Uterus (tissue), 4 donors: Measurements from ENCODE around the gene GUCY2F. TPM values are rescaled to one million over a fixed set of nuclear protein-coding genes. Genes with fewer than 3 reads are reported as not detected.

ENCODE experiments used
- DNase-seq, 2 donors: peaks; one replicate each; pipeline ENCODE4 v3.0.0-alpha.2; 2019 to 2020
- H3K27ac ChIP-seq, 2 donors: fragments of 200-600 bp; sonication (generic); 1 replicate in 1 of 2; 2 replicates in 1 of 2; pipeline ENCODE4 v1.5.1; 2016 to 2018
- H3K27me3 ChIP-seq, 2 donors: fragments of 200-600 bp; sonication (generic); one replicate each; pipeline ENCODE4 v1.5.1; 2018 to 2019; ENCODE audit warnings: control low read depth in 1 of 2
- H3K36me3 ChIP-seq, 2 donors: fragments of 200-600 bp; sonication (generic); one replicate each; pipeline ENCODE4 v1.5.1; 2019; ENCODE audit warnings: control low read depth in 1 of 2
- H3K4me1 ChIP-seq, 2 donors: fragments of 200-600 bp; sonication (generic); one replicate each; pipeline ENCODE4 v1.5.1; 2018 to 2019; ENCODE audit warnings: control low read depth in 1 of 2
- H3K4me3 ChIP-seq, 2 donors: fragments of 200-600 bp; sonication (generic); 1 replicate in 1 of 2; 2 replicates in 1 of 2; pipeline ENCODE4 v1.5.1; 2018 to 2019; ENCODE audit warnings: mild to moderate bottlenecking in 1 of 2
- H3K9me3 ChIP-seq, 2 donors: fragments of 200-600 bp; sonication (generic); one replicate each; pipeline ENCODE4 v1.5.1; 2019; ENCODE audit warnings: control low read depth in 1 of 2
- POLR2A ChIP-seq, 2 donors: fragments of 450-650 bp; IDR thresholded peaks; one replicate each; pipeline ENCODE4 v1.6.1; 2016; ENCODE audit warnings: antibody characterized with exemption in 2 of 2, mild to moderate bottlenecking in 1 of 2, moderate library complexity in 1 of 2
- intact Hi-C: fragments of 100-400 bp; cut with DNase I; formaldehyde crosslinking; loops from one replicate; pipeline ENCODE4 v1.15.1; 2023; ENCODE audit warnings: low total_unique reads
- total RNA-seq, 4 donors: library from RNA; depleted of rRNA in 3 of 4; stranded (reverse); fragments of >200 nt in 3 of 4; gene quantifications; one replicate each; pipeline versions ENCODE4 v1.1.0 to v1.2.4, GENCODE V29; 2014 to 2023
- TF ChIP-seq, protein P1 (sequence below), 4 experiments: fragments of 200-600 bp in 2 of 4; fragments of 450-650 bp in 2 of 4; sonication (generic) in 2 of 4; IDR thresholded peaks; one replicate each; pipeline ENCODE4 v1.5.1; 2016 to 2019; ENCODE audit warnings: antibody characterized with exemption in 4 of 4, mild to moderate bottlenecking in 2 of 4, moderate library complexity in 1 of 4
- donor health status: DM: yes; HTN: yes; CAD: no.

Gene GUCY2F
- total RNA-seq, 4 donors from 2014 or later: 0.14 TPM; not detected in 3

DNA sequence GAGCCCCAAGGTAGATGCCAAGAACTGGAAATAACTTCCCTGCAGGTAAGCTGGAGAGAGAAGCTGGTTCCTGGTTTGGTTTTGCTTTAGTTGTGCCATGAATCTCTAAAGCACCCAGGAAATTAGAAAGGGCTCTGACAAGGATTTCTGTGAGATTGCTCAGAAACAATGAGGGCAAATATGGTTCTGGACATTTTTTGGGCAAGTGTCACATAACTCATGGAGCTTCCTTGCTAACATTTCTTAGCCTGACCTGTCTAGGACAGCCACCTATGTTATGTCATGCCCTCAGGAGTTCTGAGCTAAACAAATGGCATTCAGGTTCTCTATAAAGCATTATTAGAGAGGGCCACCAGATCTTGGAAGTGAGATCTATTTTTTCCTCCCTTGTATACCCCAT lies 131.8 kb downstream of the GUCY2F start:
- H3K4me1 ChIP-seq: no peaks in the 10 kb centered on the region
- DNase-seq: no peak
- no peaks in the 10 kb centered on the region for H3K27me3 ChIP-seq
- intact Hi-C loops: no loop called here
- H3K36me3 ChIP-seq: no peaks in the 10 kb centered on the region
- H3K27ac ChIP-seq: no peak overlapping the region
- no peaks in the 10 kb centered on the region for H3K9me3 ChIP-seq
- H3K4me3 ChIP-seq: no peak overlapping the region
- TF ChIP-seq POLR2A (IDR thresholded peaks at IDR 0.05): no peak
- TF ChIP-seq, protein P1, sequence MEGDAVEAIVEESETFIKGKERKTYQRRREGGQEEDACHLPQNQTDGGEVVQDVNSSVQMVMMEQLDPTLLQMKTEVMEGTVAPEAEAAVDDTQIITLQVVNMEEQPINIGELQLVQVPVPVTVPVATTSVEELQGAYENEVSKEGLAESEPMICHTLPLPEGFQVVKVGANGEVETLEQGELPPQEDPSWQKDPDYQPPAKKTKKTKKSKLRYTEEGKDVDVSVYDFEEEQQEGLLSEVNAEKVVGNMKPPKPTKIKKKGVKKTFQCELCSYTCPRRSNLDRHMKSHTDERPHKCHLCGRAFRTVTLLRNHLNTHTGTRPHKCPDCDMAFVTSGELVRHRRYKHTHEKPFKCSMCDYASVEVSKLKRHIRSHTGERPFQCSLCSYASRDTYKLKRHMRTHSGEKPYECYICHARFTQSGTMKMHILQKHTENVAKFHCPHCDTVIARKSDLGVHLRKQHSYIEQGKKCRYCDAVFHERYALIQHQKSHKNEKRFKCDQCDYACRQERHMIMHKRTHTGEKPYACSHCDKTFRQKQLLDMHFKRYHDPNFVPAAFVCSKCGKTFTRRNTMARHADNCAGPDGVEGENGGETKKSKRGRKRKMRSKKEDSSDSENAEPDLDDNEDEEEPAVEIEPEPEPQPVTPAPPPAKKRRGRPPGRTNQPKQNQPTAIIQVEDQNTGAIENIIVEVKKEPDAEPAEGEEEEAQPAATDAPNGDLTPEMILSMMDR (IDR thresholded peaks at IDR 0.05): no peak

DNA sequence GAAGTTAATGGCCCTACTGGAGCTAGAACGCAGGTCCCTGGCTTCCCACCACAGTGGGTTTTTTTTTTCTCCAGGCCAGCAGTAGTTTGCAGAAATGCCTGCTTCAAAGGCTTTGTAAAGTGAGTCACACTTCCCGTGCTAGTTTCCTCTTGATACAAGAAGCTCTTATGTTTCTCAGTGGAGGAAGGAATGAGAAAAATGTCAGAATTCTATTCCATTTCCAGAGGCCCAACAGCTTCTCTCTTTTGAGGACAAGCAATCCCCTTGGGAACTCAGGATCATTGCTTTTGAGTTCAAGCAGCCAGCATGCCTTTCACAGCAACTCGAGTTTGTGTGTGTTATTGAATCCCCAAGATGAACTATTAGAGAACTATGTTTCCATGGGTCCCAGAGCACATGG lies 134.3 kb downstream of the GUCY2F start:
- intact Hi-C loops: no loop called here
- Histone ChIP-seq H3K27ac (no peak overlapping the region), H3K9me3 (no peaks in the 10 kb centered on the region), H3K4me1 (no peaks in the 10 kb centered on the region), H3K36me3 (no peaks in the 10 kb centered on the region), H3K4me3 (no peak overlapping the region), H3K27me3 (no peaks in the 10 kb centered on the region)
- no peak for DNase-seq
- TF ChIP-seq, protein P1 (IDR thresholded peaks at IDR 0.05): no peak

DNA sequence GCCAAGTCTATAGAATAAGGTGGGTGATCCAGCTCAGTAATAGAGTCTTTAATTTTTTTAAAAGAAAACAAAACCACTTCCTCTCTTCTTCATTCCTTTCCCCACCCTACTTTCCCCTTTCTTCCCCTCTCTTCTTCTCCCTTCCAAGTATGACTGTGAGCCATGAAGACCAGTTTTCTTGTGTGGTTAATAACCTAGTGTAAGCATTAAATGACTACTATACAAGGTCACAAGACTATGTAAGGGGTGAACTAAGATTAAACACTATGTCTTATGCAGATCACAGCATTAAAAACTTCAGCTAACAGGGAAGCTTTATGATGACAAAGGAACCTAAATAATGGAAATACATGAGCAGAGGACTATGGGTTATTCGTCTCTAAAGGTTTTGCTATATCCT lies 135.4 kb downstream of the GUCY2F start:
- no peak for TF ChIP-seq POLR2A (IDR thresholded peaks at IDR 0.05)
- no peaks in the 10 kb centered on the region for H3K27me3 ChIP-seq
- H3K36me3 ChIP-seq: no peaks in the 10 kb centered on the region
- no peaks in the 10 kb centered on the region for H3K9me3 ChIP-seq
- intact Hi-C loops: no loop called here
- H3K4me1 ChIP-seq: no peaks in the 10 kb centered on the region
- H3K27ac ChIP-seq: no peak overlapping the region
- no peak overlapping the region for H3K4me3 ChIP-seq
- no peak for DNase-seq

DNA sequence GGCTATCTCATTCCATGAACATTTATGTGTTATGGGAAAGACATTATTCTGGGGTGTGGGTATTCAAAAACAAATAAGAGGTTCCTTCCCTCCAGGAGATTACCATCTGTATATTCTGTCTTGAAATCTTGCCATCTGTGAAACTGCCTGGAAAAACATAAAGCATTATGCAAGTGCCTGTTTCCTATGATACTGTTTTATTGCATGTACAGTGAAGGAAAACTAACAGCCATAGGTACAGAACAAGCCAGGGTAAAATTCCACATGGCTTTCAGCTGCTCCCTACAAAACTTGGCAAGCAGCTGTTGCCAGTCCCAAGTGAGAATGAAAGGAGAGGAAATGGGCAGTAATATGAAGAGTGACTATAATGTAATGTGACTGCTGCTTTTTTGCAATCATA lies 136.0 kb downstream of the GUCY2F start:
- Histone ChIP-seq H3K4me3 (no peak overlapping the region), H3K9me3 (no peaks in the 10 kb centered on the region), H3K27ac (no peak overlapping the region), H3K27me3 (no peaks in the 10 kb centered on the region), H3K4me1 (no peaks in the 10 kb centered on the region), H3K36me3 (no peaks in the 10 kb centered on the region)
- intact Hi-C loops: no loop called here
- DNase-seq: no peak
- TF ChIP-seq, protein P1 (IDR thresholded peaks at IDR 0.05): no peak
- no peak for TF ChIP-seq POLR2A (IDR thresholded peaks at IDR 0.05)

DNA sequence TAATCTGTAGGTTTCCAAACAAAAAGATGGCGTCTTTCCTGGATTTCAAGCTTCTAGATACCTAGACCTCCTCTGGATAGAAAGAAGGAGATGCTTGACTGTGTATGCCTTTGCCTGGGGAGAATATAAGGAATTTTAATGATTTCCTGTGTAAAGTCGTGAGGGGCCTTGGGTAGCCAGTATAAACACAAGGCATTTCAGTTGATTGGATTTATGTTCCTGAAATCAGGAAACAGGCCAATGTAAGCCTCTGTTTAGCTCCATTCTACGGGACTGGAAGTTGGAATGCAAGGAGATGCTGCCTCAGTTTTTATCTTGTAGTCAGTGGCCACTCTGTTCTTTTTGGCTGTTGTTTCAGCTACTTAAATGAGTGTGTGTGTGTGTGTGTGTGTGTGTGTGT lies 137.2 kb downstream of the GUCY2F start:
- Histone ChIP-seq H3K27me3 (no peaks in the 10 kb centered on the region), H3K27ac (no peak overlapping the region), H3K4me3 (no peak overlapping the region), H3K36me3 (no peaks in the 10 kb centered on the region), H3K4me1 (no peaks in the 10 kb centered on the region), H3K9me3 (no peaks in the 10 kb centered on the region)
- intact Hi-C loops: no loop called here
- no peak for DNase-seq
- TF ChIP-seq POLR2A (IDR thresholded peaks at IDR 0.05): no peak
- TF ChIP-seq, protein P1 (IDR thresholded peaks at IDR 0.05): no peak

DNA sequence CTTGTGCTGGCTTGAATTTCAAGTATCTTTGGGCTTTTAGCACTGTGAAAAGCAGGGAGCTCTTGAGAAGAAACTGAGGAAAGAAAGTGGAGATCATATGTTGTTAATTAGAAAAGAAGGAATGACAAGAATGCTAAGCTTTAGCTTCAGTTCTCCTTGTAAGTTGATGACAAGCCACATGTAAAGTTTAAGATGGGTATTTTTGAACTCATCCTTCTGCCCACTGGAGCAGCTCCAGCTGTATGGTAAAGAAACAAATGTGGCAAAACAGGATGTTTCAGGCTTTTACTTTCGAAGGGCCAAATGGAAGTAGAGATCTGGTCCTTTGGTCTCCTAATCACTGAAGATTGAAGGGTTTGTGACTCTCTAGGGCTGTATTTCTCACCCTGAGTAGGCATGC lies 137.8 kb downstream of the GUCY2F start:
- H3K36me3 ChIP-seq: no peaks in the 10 kb centered on the region
- TF ChIP-seq, protein P1 (IDR thresholded peaks at IDR 0.05): no peak

More for the DNA sequence above, 137.8 kb downstream of the GUCY2F start:
- Histone ChIP-seq H3K9me3 (no peaks in the 10 kb centered on the region), H3K27me3 (no peaks in the 10 kb centered on the region), H3K27ac (no peak overlapping the region), H3K4me3 (no peak overlapping the region), H3K4me1 (no peaks in the 10 kb centered on the region)
- no peak for DNase-seq
- intact Hi-C loops: no loop called here
